H1 (cell line): ENCODE data around the gene TRIM28. TPM values are rescaled to one million over a fixed set of nuclear protein-coding genes. Genes with fewer than 3 reads are reported as not detected.

ENCODE experiments used
- CTBP2 ChIP-seq: IDR thresholded peaks from 2 replicates; pipeline ENCODE4 v1.7.0; 2011; ENCODE audit warnings: borderline replicate concordance, mild to moderate bottlenecking, moderate library complexity, mixed read lengths, low read length; ENCODE audit not compliant: insufficient read depth, insufficient read length
- PHF8 ChIP-seq: fragments of 200-600 bp; sonication (generic); conservative IDR thresholded peaks from 2 replicates; pipeline ENCODE4 v1.7.1; 2012; ENCODE audit warnings: low read depth, mild to moderate bottlenecking, inconsistent platforms, low read length, moderate library complexity
- POLR2A ChIP-seq, 2 experiments: IDR thresholded peaks; 1 replicate in 1 of 2; 2 replicates in 1 of 2; pipeline ENCODE4 v1.6.1; 2011; ENCODE audit warnings: low read depth in 2 of 2, low read length in 2 of 2, mild to moderate bottlenecking in 2 of 2; ENCODE audit errors: control extremely low read depth in 1 of 2
- POLR2AphosphoS5 ChIP-seq: IDR thresholded peaks from 2 replicates; pipeline ENCODE4 v1.6.1; 2011; ENCODE audit warnings: low read depth, low read length
- TAF1 ChIP-seq: IDR thresholded peaks from 2 replicates; pipeline ENCODE4 v1.6.1; 2011; ENCODE audit warnings: mild to moderate bottlenecking, low read depth, low read length
- TBP ChIP-seq: IDR thresholded peaks from 2 replicates; pipeline ENCODE4 v1.6.1; 2011; ENCODE audit warnings: low read depth, low read length, improper control_type of control experiment
- TEAD4 ChIP-seq: IDR thresholded peaks from 2 replicates; pipeline ENCODE4 v1.6.1; 2012; ENCODE audit warnings: low read depth, low read length, inconsistent platforms, mixed read lengths
- polyA plus RNA-seq, 7 experiments: library from polyadenylated mRNA; depleted of rRNA in 3 of 7; stranded (reverse) in 5 of 7; unstranded in 2 of 7; fragments of >200 nt in 5 of 7; fragments of 200-250 nt in 2 of 7; gene quantifications; 1 replicate in 5 of 7; 2 replicates in 1 of 7; 4 replicates in 1 of 7; pipeline versions ENCODE4 v1.2.1 to v1.2.3, GENCODE V29; 2011 to 2013; ENCODE audit warnings: missing spikeins in 2 of 7, mixed read lengths in 2 of 7
- total RNA-seq: library from RNA; stranded (reverse); fragmentation: NEBNext Ultra II Directional; extraction: Animal tissue kit (Norgen Biotek cat#: 25700); gene quantifications from 2 replicates; pipeline ENCODE4 v1.2.1, GENCODE V29; 2021
- TF ChIP-seq, protein P1 (sequence below), 3 experiments: IDR thresholded peaks; 1 replicate in 2 of 3; 2 replicates in 1 of 3; pipeline versions ENCODE4 v1.5.1 to v1.6.1; 2011; ENCODE audit warnings: low read length in 3 of 3, mild to moderate bottlenecking in 3 of 3, inconsistent platforms in 2 of 3, low read depth in 1 of 3, moderate library complexity in 1 of 3; ENCODE audit not compliant: insufficient read depth in 1 of 3; ENCODE audit errors: control extremely low read depth in 1 of 3

Gene TRIM28
- total and polyA plus RNA-seq, 2 of the 8 experiments (the other 6 are each of a cell fraction or from before 2014, with no cell fraction given) = 1,433 to 1,442 TPM

GRCh38 chr19:58554494-58555368 is 10.9 kb downstream of the TRIM28 start, which contains the start of gene CHMP2A (continued):
- TF ChIP-seq TEAD4 (0 out of 2 replicates have a peak, but pooled peaks have one; percentile 34), PHF8 (peak; percentile 69; the same call in 1 of the 2 replicates), CTBP2 (no peak), TBP (peak; percentile 27; the same call in 1 of the 2 replicates), TAF1 (peak; percentile 40; the same call in 1 of the 2 replicates), POLR2AphosphoS5 (peak; percentile 88), POLR2A (IDR thresholded peaks at IDR 0.05; ENCODE audit: control extremely low read depth in 1 of 2, low read depth in 2 of 2, low read length in 2 of 2) (peak; percentile 90 to 96)
- TF ChIP-seq, protein P1, sequence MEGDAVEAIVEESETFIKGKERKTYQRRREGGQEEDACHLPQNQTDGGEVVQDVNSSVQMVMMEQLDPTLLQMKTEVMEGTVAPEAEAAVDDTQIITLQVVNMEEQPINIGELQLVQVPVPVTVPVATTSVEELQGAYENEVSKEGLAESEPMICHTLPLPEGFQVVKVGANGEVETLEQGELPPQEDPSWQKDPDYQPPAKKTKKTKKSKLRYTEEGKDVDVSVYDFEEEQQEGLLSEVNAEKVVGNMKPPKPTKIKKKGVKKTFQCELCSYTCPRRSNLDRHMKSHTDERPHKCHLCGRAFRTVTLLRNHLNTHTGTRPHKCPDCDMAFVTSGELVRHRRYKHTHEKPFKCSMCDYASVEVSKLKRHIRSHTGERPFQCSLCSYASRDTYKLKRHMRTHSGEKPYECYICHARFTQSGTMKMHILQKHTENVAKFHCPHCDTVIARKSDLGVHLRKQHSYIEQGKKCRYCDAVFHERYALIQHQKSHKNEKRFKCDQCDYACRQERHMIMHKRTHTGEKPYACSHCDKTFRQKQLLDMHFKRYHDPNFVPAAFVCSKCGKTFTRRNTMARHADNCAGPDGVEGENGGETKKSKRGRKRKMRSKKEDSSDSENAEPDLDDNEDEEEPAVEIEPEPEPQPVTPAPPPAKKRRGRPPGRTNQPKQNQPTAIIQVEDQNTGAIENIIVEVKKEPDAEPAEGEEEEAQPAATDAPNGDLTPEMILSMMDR (IDR thresholded peaks at IDR 0.05; ENCODE audit: control extremely low read depth in 1 of 3, insufficient read depth in 1 of 3, low read depth in 1 of 3, low read length in 3 of 3) = no peak
